Measurements from ENCODE around the gene RHOBTB3.
"Not testable (repeated sequence)": the region's sequence is repeated elsewhere in the genome, so short reads cannot be mapped to it uniquely, and the experiment has no call there.

GRCh38 chr5:95710651-95711500, 20.3 kb upstream of the RHOBTB3 start:
- not testable (repeated sequence) for TF ChIP-seq CTCF, POLR2A (IDR thresholded peaks at IDR 0.05)

All from uterus (tissue), 2 donors.